Activated T-cell treated with anti-CD3 and anti-CD28 coated beads for 24 hours (primary cell): ENCODE data around the gene EP300.

Source experiments
- DNase-seq: peaks from one replicate; pipeline ENCODE4 v3.0.0-alpha.2; 2020; ENCODE audit warnings: low read depth

Gene EP300

GRCh38 chr22:41215409-41215808 is 123.0 kb downstream of the EP300 start:
- no peak for DNase-seq

GRCh38 chr22:41215926-41216325 is 123.5 kb downstream of the EP300 start:
- DNase-seq: no peak

GRCh38 chr22:41216984-41217383 is 124.6 kb downstream of the EP300 start:
- no peak for DNase-seq

GRCh38 chr22:41217553-41218157 is 125.3 kb downstream of the EP300 start:
- DNase-seq: no peak

- DNase-seq: no peak
Measured at GRCh38 chr22:41222846-41223507, 130.6 kb downstream of the EP300 start.

GRCh38 chr22:41223535-41223934 is 131.1 kb downstream of the EP300 start:
- no peak for DNase-seq

- DNase-seq: no peak
Measured at GRCh38 chr22:41226723-41227655, 134.6 kb downstream of the EP300 start.

GRCh38 chr22:41229215-41229614 is 136.8 kb downstream of the EP300 start:
- no peak for DNase-seq
